MCF 10A (cell line): ENCODE results near the gene LRRC27. TPM values are rescaled to one million over a fixed set of nuclear protein-coding genes. Genes with fewer than 3 reads are reported as not detected.
"Not testable (repeated sequence)": the region's sequence is repeated elsewhere in the genome, so short reads cannot be mapped to it uniquely, and the experiment has no call there.

Source experiments
- BruUV-seq: library from RNA; stranded (reverse); fragments of 400-500 nt; replicated peaks from 2 replicates; lab custom pipeline; 2021; lab: Mats Ljungman, UMichigan
- CTCF ChIA-PET: fragments of 300-600 bp; sonication (Branson Sonifier 250); formaldehyde crosslinking; extraction: SDS; loops from one replicate; lab custom pipeline; 2021; ENCODE audit warnings: antibody characterized with exemption, inconsistent platforms; lab: Yijun Ruan, JAX
- POLR2A ChIA-PET: fragments of 300-600, 350-650 bp; sonication (Branson Sonifier 250); formaldehyde crosslinking; extraction: SDS; loops from one replicate; lab custom pipeline; 2020; ENCODE audit warnings: antibody characterized with exemption, inconsistent platforms; lab: Yijun Ruan, JAX
- DNase-seq: peaks from one replicate; pipeline ENCODE4 v3.0.0-alpha.2; 2018; ENCODE audit not compliant: unreplicated experiment
- H3K27ac Mint-ChIP-seq: one replicate; pipeline ENCODE4 v1.8.0; 2022; ENCODE audit warnings: mild to moderate bottlenecking, low read depth, mixed read lengths; ENCODE audit not compliant: unreplicated experiment
- H3K27me3 Mint-ChIP-seq: one replicate; pipeline ENCODE4 v1.8.0; 2022; ENCODE audit warnings: mixed read lengths; ENCODE audit not compliant: insufficient read depth, unreplicated experiment
- H3K36me3 Mint-ChIP-seq: one replicate; pipeline ENCODE4 v1.8.0; 2022; ENCODE audit warnings: mild to moderate bottlenecking, moderate library complexity, mixed read lengths; ENCODE audit not compliant: insufficient read depth, unreplicated experiment
- H3K4me1 Mint-ChIP-seq: one replicate; pipeline ENCODE4 v1.8.0; 2022; ENCODE audit warnings: mixed read lengths; ENCODE audit not compliant: insufficient read depth, unreplicated experiment
- H3K4me3 Mint-ChIP-seq: one replicate; pipeline ENCODE4 v1.8.0; 2022; ENCODE audit warnings: mild to moderate bottlenecking, moderate library complexity, mixed read lengths; ENCODE audit not compliant: unreplicated experiment
- H3K9me3 Mint-ChIP-seq: one replicate; pipeline ENCODE4 v1.8.0; 2022; ENCODE audit warnings: mixed read lengths; ENCODE audit not compliant: unreplicated experiment
- CTCF ChIP-seq: fragments of 200-600 bp; IDR thresholded peaks from one replicate; pipeline ENCODE4 v1.8.0; 2022; ENCODE audit warnings: antibody characterized with exemption, mild to moderate bottlenecking; ENCODE audit not compliant: unreplicated experiment
- intact Hi-C: fragments of 100-400 bp; cut with micrococcal nuclease; formaldehyde crosslinking; loops from 2 replicates; pipeline ENCODE4 v1.14.1; 2022
- total RNA-seq: library from RNA; stranded (reverse); gene quantifications from 2 replicates; pipeline ENCODE4 v1.2.3, GENCODE V29; 2022

LRRC27 gene
- total RNA-seq, 1 experiment from 2014 or later = 9.1 TPM

GRCh38 chr10:132313305-132313704, 18.7 kb upstream of the LRRC27 start:
- no peaks in the 10 kb centered on the region for H3K4me1 Mint-ChIP-seq
- H3K27me3 Mint-ChIP-seq = no peaks in the 10 kb centered on the region
- no TSS peak for BruUV-seq
- peaks cover 14% of the 10 kb centered on the region for H3K9me3 Mint-ChIP-seq
- no peak overlapping the region for H3K27ac Mint-ChIP-seq
- POLR2A ChIA-PET = no interaction called here
- DNase-seq = no peak
- TF ChIP-seq CTCF = no peak
- intact Hi-C loops = no loop called here
- CTCF ChIA-PET = interaction anchor here (1.4 kb wide), 1 partner anchor 14 kb away, joined by 3 read pairs; no protein-coding TSS in a partner anchor
- peaks cover 6% of the 10 kb centered on the region for H3K36me3 Mint-ChIP-seq
- no peak overlapping the region for H3K4me3 Mint-ChIP-seq

GRCh38 chr10:132313865-132314264, 18.1 kb upstream of the LRRC27 start:
- no TSS peak for BruUV-seq
- Mint-ChIP-seq H3K36me3 (peaks cover 6% of the 10 kb centered on the region), H3K9me3 (peaks cover 14% of the 10 kb centered on the region), H3K4me1 (no peaks in the 10 kb centered on the region), H3K27me3 (no peaks in the 10 kb centered on the region), H3K4me3 (no peak overlapping the region), H3K27ac (no peak overlapping the region)
- intact Hi-C loops = no loop called here
- CTCF ChIA-PET = interaction anchor here (1.0 to 1.4 kb wide), 2 partner anchors 10 to 13 kb away, joined by 3 read pairs; no protein-coding TSS in a partner anchor
- POLR2A ChIA-PET = no interaction called here
- DNase-seq = no peak
- TF ChIP-seq CTCF = no peak

- H3K36me3 Mint-ChIP-seq = peaks cover 6% of the 10 kb centered on the region
- H3K9me3 Mint-ChIP-seq = peaks cover 14% of the 10 kb centered on the region
- no TSS peak for BruUV-seq
- intact Hi-C loops = no loop called here
- no peak for TF ChIP-seq CTCF
- DNase-seq = no peak
- no peak overlapping the region for H3K27ac Mint-ChIP-seq
- H3K27me3 Mint-ChIP-seq = no peaks in the 10 kb centered on the region
- CTCF ChIA-PET = interaction anchor here (1.0 to 1.4 kb wide), 2 partner anchors 10 to 13 kb away, joined by 3 read pairs; no protein-coding TSS in a partner anchor
- peaks cover 1% of the 10 kb centered on the region for H3K4me1 Mint-ChIP-seq
- POLR2A ChIA-PET = no interaction called here
- no peak overlapping the region for H3K4me3 Mint-ChIP-seq
Observed at GRCh38 chr10:132314336-132314735, 17.7 kb upstream of the LRRC27 start.

- H3K27ac Mint-ChIP-seq, BruUV-seq, intact Hi-C loops, DNase-seq, H3K36me3 Mint-ChIP-seq, POLR2A ChIA-PET, H3K27me3 Mint-ChIP-seq, H3K4me1 Mint-ChIP-seq, H3K4me3 Mint-ChIP-seq: not testable (repeated sequence)
- CTCF ChIA-PET = interaction anchor here (1.4 kb wide), 1 partner anchor 12 kb away, joined by 3 read pairs; no protein-coding TSS in a partner anchor
- H3K9me3 Mint-ChIP-seq = peaks cover 14% of the 10 kb centered on the region
Observed at GRCh38 chr10:132314881-132315280, 17.1 kb upstream of the LRRC27 start.
